Inferior parietal cortex (tissue), 1 donor: ENCODE measurements around the gene TBL3.
A peak's percentile ranks its signal among the peaks of the same experiment; 100 is the strongest.
"Not testable (repeated sequence)": the region's sequence is repeated elsewhere in the genome, so short reads cannot be mapped to it uniquely, and the experiment has no call there.

Experiments
- DNase-seq: peaks from one replicate; pipeline ENCODE4 v3.0.0-alpha.2; 2016; ENCODE audit errors: extremely low spot score

TBL3 gene

DNA sequence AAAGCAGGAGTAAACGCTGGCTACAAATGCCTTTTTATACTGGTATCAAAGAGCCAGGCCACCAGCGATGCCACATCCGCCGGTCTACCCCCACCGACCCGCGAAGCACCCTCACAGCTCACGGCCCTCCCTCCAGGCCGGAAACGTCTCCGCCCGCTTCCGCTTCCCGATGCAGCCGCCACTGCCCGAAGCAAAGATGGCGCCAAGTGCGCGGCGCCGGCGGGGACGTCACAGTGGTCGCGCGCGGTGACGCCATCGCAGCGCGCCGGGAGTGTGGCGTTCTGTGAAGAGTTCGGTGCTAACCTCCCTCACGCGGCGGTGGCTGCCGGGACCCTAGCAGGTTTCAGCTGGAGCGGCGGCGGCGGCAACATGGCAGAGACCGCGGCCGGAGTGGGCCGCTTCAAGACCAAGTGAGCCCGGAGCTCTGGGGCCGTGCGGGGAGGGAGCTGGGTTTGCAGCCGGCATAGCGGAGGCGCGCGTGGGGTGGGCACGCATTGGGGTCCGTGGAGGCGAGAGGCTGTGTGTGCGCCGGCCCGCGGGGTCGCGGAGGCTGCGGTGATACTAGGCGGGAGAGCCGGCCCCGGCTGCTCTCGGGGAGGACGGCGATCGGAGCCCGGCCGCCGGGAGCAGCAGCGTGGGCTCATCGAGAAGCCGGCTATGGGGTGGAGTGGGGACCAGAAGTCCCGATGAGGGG, at the start of gene TBL3:
Gene TBL3, plus strand, starts transcription at position 258 of the 694 bp plus-strand sequence. Its CDS starts 112 bp downstream, at position 370.
- DNase-seq, result peak; percentile 96

- no peak for DNase-seq
Measured at GRCh38 chr16:1922357-1922756, 49.5 kb upstream of the TBL3 start.

DNA sequence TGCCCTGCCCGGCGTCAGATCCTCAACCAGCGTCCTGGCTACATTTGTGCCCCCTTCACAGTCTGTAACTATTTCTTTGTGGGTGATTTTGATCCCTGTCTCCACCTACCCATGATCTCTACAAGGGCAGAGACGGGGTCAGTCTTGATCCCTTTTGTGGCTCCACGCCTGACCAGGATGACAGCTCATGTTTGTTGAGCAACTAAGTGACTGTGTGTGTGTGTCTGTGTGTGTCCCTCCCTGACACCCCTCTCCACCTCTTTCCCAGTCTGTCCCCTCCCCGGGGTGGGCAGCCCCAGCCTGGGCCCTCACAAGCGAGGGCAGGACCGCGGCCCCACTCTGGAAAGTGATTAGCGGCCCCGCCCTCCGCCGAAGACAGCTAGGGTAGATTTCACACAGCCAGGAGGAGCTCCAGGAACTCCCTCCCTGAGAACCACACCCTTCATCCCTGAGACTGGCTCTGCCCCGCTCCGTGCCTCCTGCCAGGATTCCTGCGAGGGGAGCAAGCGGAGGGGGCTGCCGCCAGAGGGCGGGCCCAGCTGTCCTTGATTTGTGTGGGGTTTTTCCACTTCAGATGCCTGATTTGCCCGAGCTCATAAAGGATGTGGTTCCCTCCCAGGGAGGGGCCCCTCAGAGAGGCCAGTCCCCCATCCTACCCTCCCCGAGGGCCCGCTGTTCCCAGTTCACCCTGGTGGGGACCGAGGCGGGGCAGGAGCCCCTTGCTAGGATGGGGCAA, 48.4 kb upstream of the TBL3 start:
- DNase-seq, result no peak

GRCh38 chr16:1924095-1924494, 47.8 kb upstream of the TBL3 start:
- DNase-seq, result no peak

- no peak for DNase-seq
Measured at GRCh38 chr16:1926271-1926670, 45.6 kb upstream of the TBL3 start.

DNA sequence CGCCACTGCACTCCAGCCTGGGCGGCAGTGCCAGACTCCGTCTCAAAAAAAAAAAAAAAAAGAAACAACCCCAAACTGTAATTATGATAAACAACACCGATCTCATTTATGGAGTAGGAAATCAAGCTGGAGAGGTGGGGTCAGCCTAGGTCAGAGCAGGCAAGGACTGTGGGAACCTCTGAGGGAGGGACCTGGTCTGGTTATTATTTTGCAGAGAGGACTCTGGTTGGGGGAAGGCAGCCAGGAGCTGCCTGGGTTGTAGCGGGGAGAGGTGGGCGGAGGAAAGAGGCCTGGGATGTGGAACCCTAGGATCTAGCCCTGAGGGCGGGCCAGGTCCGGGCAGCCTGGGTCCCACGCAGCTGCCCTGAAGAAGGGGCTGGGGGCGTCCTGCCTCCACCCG, 42.7 kb upstream of the TBL3 start:
- no peak for DNase-seq

GRCh38 chr16:1929578-1930337, 42.1 kb upstream of the TBL3 start:
- DNase-seq, result peak; percentile 78

- no peak for DNase-seq
Measured at GRCh38 chr16:1930338-1930720, 41.5 kb upstream of the TBL3 start.

DNA sequence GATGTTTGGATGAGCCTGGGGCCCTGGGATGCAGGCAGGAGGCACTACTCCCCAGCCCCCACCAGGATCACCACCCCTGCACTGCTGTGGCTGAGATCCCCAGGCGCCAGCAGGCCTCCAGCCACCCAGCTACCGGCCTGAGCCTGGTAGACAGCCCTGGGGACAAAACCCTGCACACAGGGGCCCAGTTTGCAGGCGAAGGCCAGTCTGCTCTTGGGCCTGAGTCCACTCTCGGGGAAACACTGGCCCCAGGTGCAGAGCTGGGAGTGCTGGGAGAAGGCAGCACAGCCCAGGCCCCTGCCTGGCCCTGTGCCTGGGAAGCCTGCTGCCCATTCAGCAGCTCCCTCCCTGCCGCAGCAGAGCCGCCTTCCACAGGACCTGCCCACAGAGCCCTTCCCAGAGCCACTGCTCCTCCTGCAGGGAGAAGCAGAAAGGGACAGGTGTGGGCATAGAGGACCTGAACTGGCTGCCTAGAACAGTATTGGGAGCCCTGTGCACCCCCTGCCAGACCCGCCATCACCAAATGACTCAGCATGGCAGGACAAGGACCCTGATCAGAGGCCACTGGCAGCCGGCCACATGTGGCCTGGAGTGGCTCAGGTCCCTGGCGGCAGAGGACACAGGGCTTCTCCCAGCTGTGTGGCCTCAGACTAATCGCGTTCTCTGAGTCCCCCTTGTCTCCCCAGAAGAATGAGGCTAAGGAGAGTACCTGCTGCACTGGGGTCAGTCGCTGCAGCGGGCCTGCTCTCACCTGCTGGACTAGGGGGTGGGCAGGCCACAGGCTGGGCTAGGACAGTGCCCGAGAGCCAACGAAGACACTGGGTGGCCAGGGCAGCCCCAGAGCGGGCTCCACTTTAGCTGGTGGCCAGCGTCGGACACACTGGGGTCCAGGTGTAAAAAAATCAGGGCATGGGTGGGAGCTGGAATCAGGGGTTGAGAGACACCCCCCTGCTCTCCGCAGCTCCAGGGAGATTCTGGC, 39.5 kb upstream of the TBL3 start:
- no peak for DNase-seq

DNA sequence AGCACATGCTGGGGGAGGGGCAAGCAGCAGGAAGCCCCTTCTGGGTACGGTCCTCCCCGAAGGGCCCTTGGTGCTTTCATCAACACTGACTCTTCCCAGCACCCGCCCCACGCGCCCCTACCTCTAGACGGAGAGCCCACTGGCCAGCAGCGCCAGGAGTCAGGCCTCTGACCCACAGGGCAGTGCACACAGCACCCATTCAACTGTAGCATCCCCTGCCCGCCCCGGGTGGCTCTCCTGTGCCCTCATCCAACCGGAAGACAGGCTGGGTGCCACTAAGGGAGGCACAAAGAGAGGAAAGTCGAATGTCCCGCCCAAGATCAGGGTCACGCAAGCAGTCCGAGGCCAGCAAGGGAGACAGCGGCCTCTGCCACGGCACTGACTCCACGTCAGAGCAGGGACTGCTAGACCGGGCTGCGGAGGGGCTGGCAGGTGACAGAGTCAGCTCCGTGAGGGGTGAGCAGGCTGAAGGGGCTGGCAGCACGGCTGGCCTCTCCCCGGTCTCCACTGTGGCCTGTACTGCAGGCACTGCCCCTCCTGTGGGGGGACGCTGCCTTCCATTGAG, 38.7 kb upstream of the TBL3 start:
- no peak for DNase-seq

DNA sequence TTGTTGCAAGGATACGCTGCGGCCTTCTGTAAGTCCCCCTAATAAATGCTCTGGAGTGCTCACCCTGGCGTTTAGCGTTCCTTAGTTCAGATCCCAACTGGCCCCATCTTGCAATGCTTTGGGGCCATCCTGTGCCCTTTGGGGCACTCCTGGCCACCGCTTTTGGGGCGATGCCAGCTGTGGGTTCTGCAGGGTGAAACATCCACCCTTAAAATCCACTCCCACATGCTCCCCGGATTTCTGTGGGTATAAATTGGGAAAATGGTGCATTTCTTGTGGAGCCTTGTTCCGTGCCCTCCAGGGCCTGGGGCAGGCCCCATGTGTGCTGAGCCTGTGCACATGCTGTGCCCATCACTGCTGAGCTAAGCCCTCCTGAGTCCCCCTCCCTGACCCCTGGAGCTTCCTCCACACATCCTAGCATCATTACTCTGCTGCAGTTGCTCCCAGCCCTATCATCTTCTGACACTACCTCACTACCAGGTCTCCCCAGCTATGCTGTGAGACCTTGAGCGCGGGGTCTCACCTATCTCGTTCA, 34.8 kb upstream of the TBL3 start:
- no peak for DNase-seq

DNA sequence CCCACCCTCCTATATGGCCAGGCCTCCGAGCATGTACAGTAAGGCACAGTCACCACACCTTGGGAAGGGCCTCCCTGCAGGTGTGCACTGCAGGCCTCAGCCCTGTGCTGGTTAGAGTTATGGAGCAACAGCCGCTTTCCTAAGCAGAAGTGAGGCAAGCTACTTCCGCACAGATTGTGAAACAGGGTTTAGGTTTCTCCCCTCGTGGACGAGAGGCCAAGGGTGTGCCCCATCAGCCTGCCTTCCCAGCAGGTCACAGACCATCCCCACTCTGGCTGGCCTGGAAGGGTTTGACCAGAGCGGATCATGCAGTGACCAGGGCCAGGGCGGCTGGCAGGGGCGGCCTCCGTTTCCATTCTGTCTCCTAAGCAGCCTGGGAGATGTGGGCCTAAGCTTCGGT, 33.5 kb upstream of the TBL3 start:
- DNase-seq, result no peak

- no peak for DNase-seq
Measured at GRCh38 chr16:1938910-1939309, 32.9 kb upstream of the TBL3 start.

- not testable (repeated sequence) for DNase-seq
Measured at GRCh38 chr16:1939833-1940232, 32.0 kb upstream of the TBL3 start.

DNA sequence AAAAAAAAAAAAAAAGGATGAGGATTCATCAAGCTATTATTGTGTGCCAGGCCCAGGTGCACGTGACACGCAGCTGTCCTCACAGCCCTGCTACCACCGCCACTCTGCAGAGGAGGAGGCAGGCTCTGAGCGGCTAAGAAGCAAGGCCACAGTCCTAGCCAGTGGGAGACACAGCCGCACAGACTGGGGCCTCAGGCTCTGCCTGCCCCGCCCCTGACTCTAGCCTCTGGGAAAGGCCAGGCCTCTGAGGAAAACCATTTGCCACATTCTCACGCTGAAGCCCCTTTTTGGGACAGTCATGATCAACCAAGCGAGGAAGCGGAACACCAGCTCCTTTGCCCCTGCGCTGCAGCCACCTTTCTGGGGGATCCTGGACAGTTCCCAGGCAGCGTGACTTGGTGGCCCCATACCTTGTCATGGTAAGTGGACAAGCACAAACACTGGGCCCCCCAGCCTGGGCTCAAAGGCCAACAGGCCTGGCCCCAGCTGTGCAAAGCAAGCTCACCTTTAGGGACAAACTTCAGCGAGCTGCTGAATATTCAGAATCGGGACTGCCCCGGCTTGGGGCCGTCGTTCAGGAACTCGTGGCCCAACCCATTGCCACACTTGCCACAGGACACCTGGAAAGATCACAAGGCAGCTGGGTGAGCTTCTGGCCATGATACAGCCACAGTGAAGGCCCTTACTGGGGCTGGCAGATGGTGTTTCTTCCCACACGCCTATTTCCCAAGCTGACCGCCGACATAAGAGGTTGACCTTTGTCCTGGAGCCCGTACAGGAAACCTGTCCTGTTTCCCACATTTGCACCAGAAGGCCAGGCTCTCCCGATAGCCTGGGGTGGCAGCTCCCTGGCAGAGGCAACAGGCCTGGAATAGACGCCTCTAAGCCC, 31.3 kb upstream of the TBL3 start:
- no peak for DNase-seq

GRCh38 chr16:1941162-1942046, 30.4 kb upstream of the TBL3 start:
- DNase-seq, result no peak

- no peak for DNase-seq
Measured at GRCh38 chr16:1942047-1942809, 29.6 kb upstream of the TBL3 start.
